HepG2 (cell line): ENCODE measurements around the gene ATP5PF. TPM values are rescaled to one million over a fixed set of nuclear protein-coding genes. Genes with fewer than 3 reads are reported as not detected.

Experiments used
- ATAC-seq: fragments of 200-7000 bp; cut with Tn5 transposase; 3 replicates; pipeline ENCODE4 v1.9.1; 2020; ENCODE audit warnings: mild to moderate bottlenecking, moderate library complexity
- BruUV-seq: library from RNA; stranded (reverse); fragments of 400-500 nt; replicated peaks from 2 replicates; lab custom pipeline; 2021; lab: Mats Ljungman, UMichigan
- CTCF ChIA-PET: fragments of 300-600 bp; formaldehyde crosslinking; extraction: SDS; loops from one replicate; lab custom pipeline; 2021; ENCODE audit warnings: low total read pairs, inconsistent platforms, low intra/inter-chr PET ratio; lab: Yijun Ruan, JAX
- POLR2A ChIA-PET: fragments of 350-600 bp; sonication (Branson Sonifier 250); formaldehyde crosslinking; loops from one replicate; lab custom pipeline; 2020; ENCODE audit warnings: antibody characterized with exemption, inconsistent platforms; lab: Yijun Ruan, JAX
- DNase-seq: peaks from one replicate; pipeline ENCODE4 v3.0.0-alpha.2; 2015; ENCODE audit warnings: low spot score
- FAIRE-seq: peaks from 3 replicates; lab custom pipeline; 2011; peaks lifted over from hg19 to GRCh38; lab: Jason Lieb, UNC
- H2AFZ ChIP-seq: one replicate; pipeline ENCODE4 v1.6.1; 2011; ENCODE audit warnings: low read length, inconsistent platforms
- H3K27ac ChIP-seq: fragments of 300-600 bp; 3 replicates; pipeline ENCODE4 v1.8.0; 2011; ENCODE audit warnings: mixed run types, mild to moderate bottlenecking, mixed read lengths, low read length, inconsistent platforms; ENCODE audit not compliant: insufficient read depth; ENCODE audit errors: extremely low read length
- H3K27me3 ChIP-seq, 2 experiments: fragments of 200-600 bp in 1 of 2; 2 replicates in 1 of 2; 3 replicates in 1 of 2; pipeline versions ENCODE4 v1.6.0 to v1.8.0; 2011; ENCODE audit warnings: low read length in 2 of 2, mild to moderate bottlenecking in 2 of 2, moderate library complexity in 2 of 2, inconsistent platforms in 1 of 2; ENCODE audit not compliant: insufficient read depth in 2 of 2, control insufficient read depth in 1 of 2
- H3K36me3 ChIP-seq, 2 experiments: fragments of 200-600 bp in 1 of 2; replicated peaks in 1 of 2; 2 replicates in 1 of 2; 3 replicates in 1 of 2; pipeline versions ENCODE4 v1.5.1 to v1.8.0; 2011; ENCODE audit warnings: low read length in 2 of 2, inconsistent platforms in 1 of 2; ENCODE audit not compliant: insufficient read depth in 2 of 2, control insufficient read depth in 1 of 2
- H3K4me1 ChIP-seq: 2 replicates; pipeline ENCODE4 v1.5.1; 2012; ENCODE audit warnings: low read length, inconsistent platforms; ENCODE audit not compliant: insufficient read depth
- H3K4me2 ChIP-seq: 2 replicates; pipeline ENCODE4 v1.6.0; 2011; ENCODE audit warnings: low read depth, low read length, inconsistent platforms
- H3K4me3 ChIP-seq, 3 experiments: fragments of 200-600 bp in 1 of 3; sonication (generic), shearing (Covaris generic) in 1 of 3; replicated peaks in 1 of 3; 2 replicates each; pipeline ENCODE4 v1.5.1; 2011 to 2016; ENCODE audit warnings: low read length in 3 of 3, inconsistent platforms in 2 of 3, low read depth in 2 of 3, mild to moderate bottlenecking in 2 of 3, control low read depth in 1 of 3, mixed read lengths in 1 of 3; ENCODE audit not compliant: insufficient read depth in 1 of 3
- H3K79me2 ChIP-seq: one replicate; pipeline ENCODE4 v1.6.1; 2011; ENCODE audit warnings: low read length, inconsistent platforms; ENCODE audit not compliant: insufficient read depth
- H3K9ac ChIP-seq: 2 replicates; pipeline ENCODE4 v1.6.0; 2011; ENCODE audit warnings: mild to moderate bottlenecking, low read depth, low read length, inconsistent platforms; ENCODE audit not compliant: insufficient read depth
- H3K9me3 ChIP-seq: 2 replicates; pipeline ENCODE4 v1.5.1; 2012; ENCODE audit warnings: mild to moderate bottlenecking, low read length
- H4K20me1 ChIP-seq: 2 replicates; pipeline ENCODE4 v1.6.0; 2011; ENCODE audit warnings: inconsistent platforms, mild to moderate bottlenecking, low read length, moderate library complexity; ENCODE audit not compliant: insufficient read depth
- NCOA1 ChIP-seq: sonication (generic); formaldehyde crosslinking; IDR thresholded peaks from 2 replicates; pipeline ENCODE4 v1.9.0; 2021; ENCODE audit warnings: missing genetic modification reagents
- SMAD1 ChIP-seq: sonication (generic); formaldehyde crosslinking; IDR thresholded peaks from 2 replicates; pipeline ENCODE4 v1.4.0; 2020; ENCODE audit warnings: missing genetic modification reagents, low read depth, mild to moderate bottlenecking, borderline replicate concordance
- SSRP1 ChIP-seq: IDR thresholded peaks from 2 replicates; pipeline ENCODE4 v1.6.1; 2016; ENCODE audit warnings: control low read depth
- ZNF652 ChIP-seq: IDR thresholded peaks from 2 replicates; pipeline ENCODE4 v1.6.1; 2016; ENCODE audit warnings: low read depth, borderline replicate concordance
- ZNF766 ChIP-seq: sonication (generic); formaldehyde crosslinking; IDR thresholded peaks from 2 replicates; pipeline ENCODE4 v1.5.0; 2020; ENCODE audit warnings: missing genetic modification reagents, borderline replicate concordance
- ZNF850 ChIP-seq: sonication (generic); formaldehyde crosslinking; conservative IDR thresholded peaks from 2 replicates; pipeline ENCODE4 v1.9.0; 2021; ENCODE audit warnings: mild to moderate bottlenecking, missing genetic modification reagents
- WGBS: methylation state at CpG from one replicate; pipeline ENCODE4 v1.1.6; 2017; ENCODE audit warnings: low lambda C conversion rate; 5-methylcytosine and 5-hydroxymethylcytosine counted together
- in situ Hi-C: cut with HindIII; loops from 2 replicates; pipeline ENCODE4 v1.10.0; 2017; ENCODE audit warnings: low pct_unique_long_range_greater_than_20kb; ENCODE audit not compliant: extremely low pct_ligation_motif_present
- intact Hi-C: fragments of 100-400 bp; cut with micrococcal nuclease; formaldehyde crosslinking; loops from one replicate; pipeline ENCODE4 v1.10.0; 2022; ENCODE audit not compliant: unreplicated experiment
- polyA plus RNA-seq, 8 experiments: library from polyadenylated mRNA; depleted of rRNA in 3 of 8; stranded (reverse) in 7 of 8; unstranded in 1 of 8; fragments of >200 nt; fragmentation: Illumina TruSeq in 4 of 8; extraction: Trizol in 4 of 8; gene quantifications; 2 replicates each; pipeline versions ENCODE4 v1.2.1 to v1.2.3, GENCODE V29; 2011 to 2016; ENCODE audit warnings: low read depth in 4 of 8, missing spikeins in 1 of 8, mixed read lengths in 1 of 8; ENCODE audit not compliant: insufficient read depth in 1 of 8
- total RNA-seq, 5 experiments: library from RNA; depleted of rRNA; stranded (reverse); fragments of >200 nt; fragmentation: Illumina TruSeq; extraction: Trizol; gene quantifications; 2 replicates each; pipeline ENCODE4 v1.2.3, GENCODE V29; 2016; ENCODE audit warnings: low read depth in 1 of 5
- TF ChIP-seq, protein P1 (sequence below): sonication (generic); formaldehyde crosslinking; IDR thresholded peaks from 2 replicates; pipeline ENCODE4 v1.4.0; 2020; ENCODE audit warnings: mild to moderate bottlenecking, missing genetic modification reagents
- TF ChIP-seq, protein P2 (sequence below): sonication (generic); formaldehyde crosslinking; IDR thresholded peaks from 2 replicates; pipeline ENCODE4; 2020; ENCODE audit warnings: missing genetic modification reagents, mild to moderate bottlenecking, borderline replicate concordance
- TF ChIP-seq, protein P3 (sequence below): sonication (generic); formaldehyde crosslinking; IDR thresholded peaks from 2 replicates; pipeline ENCODE4 v1.5.0; 2020; ENCODE audit warnings: missing genetic modification reagents, mild to moderate bottlenecking, borderline replicate concordance

Gene ATP5PF
- total and polyA plus RNA-seq, 2 of the 13 experiments (the other 11 are each of a cell fraction or from before 2014, with no cell fraction given), result 131 to 157 TPM

DNA sequence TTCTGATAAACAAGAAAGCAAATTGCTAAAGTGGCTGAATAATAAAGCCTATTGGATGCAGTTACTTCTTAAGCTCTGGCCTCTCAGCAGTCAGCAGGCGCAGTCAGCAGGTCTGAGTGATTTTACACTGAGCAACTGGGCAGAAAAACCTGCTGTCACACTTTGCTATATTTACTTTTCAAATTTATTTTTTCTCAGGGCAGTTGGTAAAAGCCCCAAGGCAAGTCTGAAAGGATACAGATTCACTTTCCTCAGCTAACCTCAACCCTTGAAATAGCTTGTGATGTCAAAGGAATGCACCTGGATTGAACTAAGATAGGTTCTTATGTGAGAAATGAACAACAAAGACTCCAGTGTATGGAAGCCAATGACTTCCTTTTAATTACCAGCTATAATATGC is 34.0 kb downstream of the ATP5PF start:
- Histone ChIP-seq H3K9ac (no peak overlapping the region), H3K4me2 (no peak overlapping the region), H3K4me3 (no peak overlapping the region), H3K4me1 (no peaks in the 10 kb centered on the region), H3K79me2 (no peaks in the 10 kb centered on the region), H4K20me1 (no peaks in the 10 kb centered on the region), H3K9me3 (no peaks in the 10 kb centered on the region), H3K36me3 (no peaks in the 10 kb centered on the region), H2AFZ (no peak overlapping the region), H3K27ac (no peak overlapping the region), H3K27me3 (no peaks in the 10 kb centered on the region)
- BruUV-seq, result no TSS peak
- no peak for FAIRE-seq
- ChIA-PET POLR2A (no interaction called here), CTCF (no interaction called here)
- in situ Hi-C loops, result no loop called here
- DNase-seq, result no peak
- no peak for ATAC-seq
- WGBS, result 0% methylated on average over 1 of the region's 1 CpG
- intact Hi-C loops, result no loop called here
- TF ChIP-seq, protein P1, sequence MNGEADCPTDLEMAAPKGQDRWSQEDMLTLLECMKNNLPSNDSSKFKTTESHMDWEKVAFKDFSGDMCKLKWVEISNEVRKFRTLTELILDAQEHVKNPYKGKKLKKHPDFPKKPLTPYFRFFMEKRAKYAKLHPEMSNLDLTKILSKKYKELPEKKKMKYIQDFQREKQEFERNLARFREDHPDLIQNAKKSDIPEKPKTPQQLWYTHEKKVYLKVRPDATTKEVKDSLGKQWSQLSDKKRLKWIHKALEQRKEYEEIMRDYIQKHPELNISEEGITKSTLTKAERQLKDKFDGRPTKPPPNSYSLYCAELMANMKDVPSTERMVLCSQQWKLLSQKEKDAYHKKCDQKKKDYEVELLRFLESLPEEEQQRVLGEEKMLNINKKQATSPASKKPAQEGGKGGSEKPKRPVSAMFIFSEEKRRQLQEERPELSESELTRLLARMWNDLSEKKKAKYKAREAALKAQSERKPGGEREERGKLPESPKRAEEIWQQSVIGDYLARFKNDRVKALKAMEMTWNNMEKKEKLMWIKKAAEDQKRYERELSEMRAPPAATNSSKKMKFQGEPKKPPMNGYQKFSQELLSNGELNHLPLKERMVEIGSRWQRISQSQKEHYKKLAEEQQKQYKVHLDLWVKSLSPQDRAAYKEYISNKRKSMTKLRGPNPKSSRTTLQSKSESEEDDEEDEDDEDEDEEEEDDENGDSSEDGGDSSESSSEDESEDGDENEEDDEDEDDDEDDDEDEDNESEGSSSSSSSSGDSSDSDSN (CRISPR knock-in tag), result no peak
- TF ChIP-seq SMAD1 (CRISPR knock-in tag), result no peak
- TF ChIP-seq, protein P2, sequence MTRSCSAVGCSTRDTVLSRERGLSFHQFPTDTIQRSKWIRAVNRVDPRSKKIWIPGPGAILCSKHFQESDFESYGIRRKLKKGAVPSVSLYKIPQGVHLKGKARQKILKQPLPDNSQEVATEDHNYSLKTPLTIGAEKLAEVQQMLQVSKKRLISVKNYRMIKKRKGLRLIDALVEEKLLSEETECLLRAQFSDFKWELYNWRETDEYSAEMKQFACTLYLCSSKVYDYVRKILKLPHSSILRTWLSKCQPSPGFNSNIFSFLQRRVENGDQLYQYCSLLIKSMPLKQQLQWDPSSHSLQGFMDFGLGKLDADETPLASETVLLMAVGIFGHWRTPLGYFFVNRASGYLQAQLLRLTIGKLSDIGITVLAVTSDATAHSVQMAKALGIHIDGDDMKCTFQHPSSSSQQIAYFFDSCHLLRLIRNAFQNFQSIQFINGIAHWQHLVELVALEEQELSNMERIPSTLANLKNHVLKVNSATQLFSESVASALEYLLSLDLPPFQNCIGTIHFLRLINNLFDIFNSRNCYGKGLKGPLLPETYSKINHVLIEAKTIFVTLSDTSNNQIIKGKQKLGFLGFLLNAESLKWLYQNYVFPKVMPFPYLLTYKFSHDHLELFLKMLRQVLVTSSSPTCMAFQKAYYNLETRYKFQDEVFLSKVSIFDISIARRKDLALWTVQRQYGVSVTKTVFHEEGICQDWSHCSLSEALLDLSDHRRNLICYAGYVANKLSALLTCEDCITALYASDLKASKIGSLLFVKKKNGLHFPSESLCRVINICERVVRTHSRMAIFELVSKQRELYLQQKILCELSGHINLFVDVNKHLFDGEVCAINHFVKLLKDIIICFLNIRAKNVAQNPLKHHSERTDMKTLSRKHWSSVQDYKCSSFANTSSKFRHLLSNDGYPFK, result no peak
- no peak for TF ChIP-seq ZNF652 (CRISPR knock-in tag)
- no peak for TF ChIP-seq SSRP1 (CRISPR knock-in tag)
- no peak for TF ChIP-seq ZNF850 (CRISPR knock-in tag)
- no peak for TF ChIP-seq NCOA1
- no peak for TF ChIP-seq ZNF766 (CRISPR knock-in tag)
- TF ChIP-seq, protein P3, sequence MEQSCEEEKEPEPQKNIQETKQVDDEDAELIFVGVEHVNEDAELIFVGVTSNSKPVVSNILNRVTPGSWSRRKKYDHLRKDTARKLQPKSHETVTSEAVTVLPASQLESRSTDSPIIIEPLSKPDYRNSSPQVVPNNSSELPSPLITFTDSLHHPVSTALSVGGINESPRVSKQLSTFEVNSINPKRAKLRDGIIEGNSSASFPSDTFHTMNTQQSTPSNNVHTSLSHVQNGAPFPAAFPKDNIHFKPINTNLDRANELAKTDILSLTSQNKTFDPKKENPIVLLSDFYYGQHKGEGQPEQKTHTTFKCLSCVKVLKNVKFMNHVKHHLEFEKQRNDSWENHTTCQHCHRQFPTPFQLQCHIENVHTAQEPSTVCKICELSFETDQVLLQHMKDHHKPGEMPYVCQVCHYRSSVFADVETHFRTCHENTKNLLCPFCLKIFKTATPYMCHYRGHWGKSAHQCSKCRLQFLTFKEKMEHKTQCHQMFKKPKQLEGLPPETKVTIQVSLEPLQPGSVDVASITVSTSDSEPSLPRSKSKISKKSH (CRISPR knock-in tag), result no peak
